ENCODE results near the gene CCR3. TPM values are rescaled to one million over a fixed set of nuclear protein-coding genes. Genes with fewer than 3 reads are reported as not detected.

The CCR3 gene
- total RNA-seq, 6 donors from 2014 or later: 0.13 TPM; not detected in 5

DNA sequence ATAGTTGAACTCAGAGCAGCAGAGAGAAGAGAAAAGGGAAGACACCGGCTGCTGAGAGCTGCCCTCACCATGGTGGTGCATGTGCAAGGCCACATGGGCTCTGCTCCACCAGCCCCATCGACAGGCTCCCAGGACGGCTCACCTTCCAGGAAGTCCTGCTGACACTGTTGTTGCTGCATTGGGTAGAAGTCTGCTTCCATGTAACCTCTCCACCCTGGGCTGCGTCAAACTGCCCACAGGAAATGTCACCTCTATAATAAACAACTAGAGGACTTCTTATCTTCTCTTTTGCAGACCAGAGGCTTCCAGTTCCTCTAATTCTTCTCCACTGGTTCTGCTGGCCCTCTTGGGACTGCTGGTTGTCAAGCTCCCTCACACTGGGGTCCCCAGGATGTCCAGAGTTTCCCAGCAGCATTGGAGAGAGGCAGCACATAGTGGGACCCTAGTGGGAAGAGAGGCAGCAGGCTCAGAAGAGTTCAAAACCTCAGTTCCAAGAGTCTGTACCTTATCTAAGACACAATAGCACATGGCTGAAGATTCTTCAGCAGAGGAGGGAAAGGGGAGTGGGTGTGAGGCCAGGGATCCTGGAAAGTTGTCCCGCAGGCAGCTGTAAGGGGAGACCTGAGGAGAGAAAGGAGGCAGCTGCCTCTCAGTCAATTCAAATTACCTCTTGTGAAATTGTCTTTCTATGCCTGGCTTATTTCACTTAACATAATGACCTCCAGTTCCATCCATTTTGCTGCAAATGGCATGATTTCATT, 5.8 kb upstream of the CCR3 start:
- Histone ChIP-seq H3K4me1 (no peaks in the 10 kb centered on the region), H3K9me3 (no peaks in the 10 kb centered on the region), H3K4me3 (no peak overlapping the region), H3K27ac (no peak overlapping the region), H3K36me3 (no peaks in the 10 kb centered on the region), H3K27me3 (no peaks in the 10 kb centered on the region)
- 44 to 52% methylated on average over 5 of the region's 5 CpGs for WGBS, 2 donors
- ATAC-seq (ENCODE audit: low FRiP score in 2 of 2): no peak
- TF ChIP-seq EP300 (IDR thresholded peaks at IDR 0.05): no peak
- no peak for TF ChIP-seq POLR2A (IDR thresholded peaks at IDR 0.05)
- TF ChIP-seq, protein P1, sequence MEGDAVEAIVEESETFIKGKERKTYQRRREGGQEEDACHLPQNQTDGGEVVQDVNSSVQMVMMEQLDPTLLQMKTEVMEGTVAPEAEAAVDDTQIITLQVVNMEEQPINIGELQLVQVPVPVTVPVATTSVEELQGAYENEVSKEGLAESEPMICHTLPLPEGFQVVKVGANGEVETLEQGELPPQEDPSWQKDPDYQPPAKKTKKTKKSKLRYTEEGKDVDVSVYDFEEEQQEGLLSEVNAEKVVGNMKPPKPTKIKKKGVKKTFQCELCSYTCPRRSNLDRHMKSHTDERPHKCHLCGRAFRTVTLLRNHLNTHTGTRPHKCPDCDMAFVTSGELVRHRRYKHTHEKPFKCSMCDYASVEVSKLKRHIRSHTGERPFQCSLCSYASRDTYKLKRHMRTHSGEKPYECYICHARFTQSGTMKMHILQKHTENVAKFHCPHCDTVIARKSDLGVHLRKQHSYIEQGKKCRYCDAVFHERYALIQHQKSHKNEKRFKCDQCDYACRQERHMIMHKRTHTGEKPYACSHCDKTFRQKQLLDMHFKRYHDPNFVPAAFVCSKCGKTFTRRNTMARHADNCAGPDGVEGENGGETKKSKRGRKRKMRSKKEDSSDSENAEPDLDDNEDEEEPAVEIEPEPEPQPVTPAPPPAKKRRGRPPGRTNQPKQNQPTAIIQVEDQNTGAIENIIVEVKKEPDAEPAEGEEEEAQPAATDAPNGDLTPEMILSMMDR (IDR thresholded peaks at IDR 0.05): no peak
- no peak for TF ChIP-seq POLR2AphosphoS5 (IDR thresholded peaks at IDR 0.05)
- no peak for DNase-seq

GRCh38 chr3:46238386-46238785, 3.9 kb upstream of the CCR3 start:
- H3K9me3 ChIP-seq: no peaks in the 10 kb centered on the region
- no peak overlapping the region for H3K4me3 ChIP-seq
- H3K27me3 ChIP-seq: no peaks in the 10 kb centered on the region
- ATAC-seq (ENCODE audit: low FRiP score in 2 of 2): no peak
- TF ChIP-seq POLR2A (IDR thresholded peaks at IDR 0.05) (no peak), EP300 (IDR thresholded peaks at IDR 0.05) (no peak), POLR2AphosphoS5 (IDR thresholded peaks at IDR 0.05) (no peak)
- TF ChIP-seq, protein P1 (IDR thresholded peaks at IDR 0.05): no peak
- H3K36me3 ChIP-seq: no peaks in the 10 kb centered on the region
- H3K4me1 ChIP-seq: no peaks in the 10 kb centered on the region
- DNase-seq: no peak
- no peak overlapping the region for H3K27ac ChIP-seq
- 85 to 94% methylated on average over 3 to 4 of the region's 4 CpGs for WGBS, 2 donors

DNA sequence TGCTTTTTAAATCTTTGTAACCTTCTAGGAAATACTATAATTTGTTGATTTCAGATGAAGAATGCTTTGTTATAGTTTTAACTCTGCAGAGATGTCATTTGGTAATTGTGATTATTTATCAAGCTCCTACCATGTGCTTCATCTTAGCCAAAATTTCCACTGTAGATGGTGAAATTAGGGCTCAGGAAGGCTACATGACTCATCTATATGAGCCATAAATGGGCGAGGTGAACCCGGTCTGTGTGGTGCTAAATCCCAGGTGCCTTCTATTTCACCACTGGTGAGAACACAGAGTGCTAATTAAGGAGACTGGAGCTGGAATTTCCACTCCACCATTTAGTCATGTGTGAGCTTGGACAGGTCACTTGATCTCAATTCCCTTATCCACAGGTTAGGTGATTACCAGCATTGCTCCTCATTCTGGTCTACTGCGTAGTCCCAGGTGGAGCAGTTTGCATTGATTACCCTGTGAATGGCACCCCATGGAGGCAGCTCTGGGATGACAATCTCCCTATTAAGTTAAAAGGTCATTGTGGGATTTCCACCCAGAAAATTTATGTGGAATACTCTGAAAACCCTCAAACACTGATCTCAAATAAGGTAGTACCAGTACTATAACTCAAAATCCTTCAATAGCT, 2.8 kb upstream of the CCR3 start:
- H3K4me1 ChIP-seq: no peaks in the 10 kb centered on the region
- DNase-seq (no peak), ATAC-seq (ENCODE audit: low FRiP score in 2 of 2) (no peak)
- H3K9me3 ChIP-seq: no peaks in the 10 kb centered on the region
- H3K4me3 ChIP-seq: no peak overlapping the region
- H3K27ac ChIP-seq: no peak overlapping the region
- 77 to 93% methylated on average over 3 of the region's 3 CpGs for WGBS, 2 donors
- H3K36me3 ChIP-seq: no peaks in the 10 kb centered on the region
- TF ChIP-seq, protein P1 (IDR thresholded peaks at IDR 0.05): no peak
- no peak for TF ChIP-seq POLR2AphosphoS5 (IDR thresholded peaks at IDR 0.05)
- H3K27me3 ChIP-seq: no peaks in the 10 kb centered on the region

DNA sequence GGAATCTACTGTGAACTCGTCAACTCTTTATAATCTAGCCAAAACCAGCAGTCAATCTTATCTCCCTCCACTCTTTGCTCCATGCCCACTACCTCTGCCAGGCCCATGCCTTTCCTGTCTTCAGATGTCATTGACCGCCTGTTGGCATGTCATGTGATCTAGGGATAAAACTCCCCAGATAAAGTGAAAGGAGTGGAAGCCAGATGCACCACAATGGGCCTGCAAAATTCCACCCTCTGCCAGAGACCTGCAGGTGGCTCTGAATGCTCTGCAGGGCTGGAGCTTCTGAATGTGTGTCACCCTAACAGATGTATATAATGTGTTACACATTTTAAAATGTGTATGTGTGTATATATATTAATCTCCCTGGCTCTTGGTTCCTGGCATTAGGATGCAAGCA, 2.3 kb upstream of the CCR3 start:
- DNase-seq: no peak
- no peaks in the 10 kb centered on the region for H3K36me3 ChIP-seq
- H3K27ac ChIP-seq: no peak overlapping the region
- 33 to 86% methylated on average over 2 of the region's 2 CpGs for WGBS, 2 donors
- H3K27me3 ChIP-seq: no peaks in the 10 kb centered on the region
- H3K4me1 ChIP-seq: no peaks in the 10 kb centered on the region
- no peaks in the 10 kb centered on the region for H3K9me3 ChIP-seq
- TF ChIP-seq POLR2AphosphoS5 (IDR thresholded peaks at IDR 0.05): no peak
- TF ChIP-seq EP300 (IDR thresholded peaks at IDR 0.05): no peak
- no peak for TF ChIP-seq POLR2A (IDR thresholded peaks at IDR 0.05)
- TF ChIP-seq, protein P1 (IDR thresholded peaks at IDR 0.05): no peak
- no peak for ATAC-seq (ENCODE audit: low FRiP score in 2 of 2)
- H3K4me3 ChIP-seq: no peak overlapping the region

GRCh38 chr3:46243560-46243959, 1.3 kb downstream of the CCR3 start:
- H3K27me3 ChIP-seq: no peaks in the 10 kb centered on the region
- ATAC-seq (ENCODE audit: low FRiP score in 2 of 2) (no peak), DNase-seq (no peak)
- no peaks in the 10 kb centered on the region for H3K9me3 ChIP-seq
- TF ChIP-seq POLR2AphosphoS5 (IDR thresholded peaks at IDR 0.05): no peak
- no peak for TF ChIP-seq POLR2A (IDR thresholded peaks at IDR 0.05)
- no peak for TF ChIP-seq EP300 (IDR thresholded peaks at IDR 0.05)
- TF ChIP-seq, protein P1 (IDR thresholded peaks at IDR 0.05): no peak
- no peak overlapping the region for H3K4me3 ChIP-seq
- no peak overlapping the region for H3K27ac ChIP-seq
- 76 to 88% methylated on average over 2 of the region's 2 CpGs for WGBS, 2 donors
- no peaks in the 10 kb centered on the region for H3K4me1 ChIP-seq
- H3K36me3 ChIP-seq: no peaks in the 10 kb centered on the region
